Cortex of kidney (tissue), 1 donor: Measurements from ENCODE around the gene TMEM38A.
"Not testable (repeated sequence)": the region's sequence is repeated elsewhere in the genome, so short reads cannot be mapped to it uniquely, and the experiment has no call there.

Experiments
- DNase-seq: peaks from one replicate; lab custom pipeline; 2025; lab: John Stamatoyannopoulos, UW

TMEM38A gene

DNA sequence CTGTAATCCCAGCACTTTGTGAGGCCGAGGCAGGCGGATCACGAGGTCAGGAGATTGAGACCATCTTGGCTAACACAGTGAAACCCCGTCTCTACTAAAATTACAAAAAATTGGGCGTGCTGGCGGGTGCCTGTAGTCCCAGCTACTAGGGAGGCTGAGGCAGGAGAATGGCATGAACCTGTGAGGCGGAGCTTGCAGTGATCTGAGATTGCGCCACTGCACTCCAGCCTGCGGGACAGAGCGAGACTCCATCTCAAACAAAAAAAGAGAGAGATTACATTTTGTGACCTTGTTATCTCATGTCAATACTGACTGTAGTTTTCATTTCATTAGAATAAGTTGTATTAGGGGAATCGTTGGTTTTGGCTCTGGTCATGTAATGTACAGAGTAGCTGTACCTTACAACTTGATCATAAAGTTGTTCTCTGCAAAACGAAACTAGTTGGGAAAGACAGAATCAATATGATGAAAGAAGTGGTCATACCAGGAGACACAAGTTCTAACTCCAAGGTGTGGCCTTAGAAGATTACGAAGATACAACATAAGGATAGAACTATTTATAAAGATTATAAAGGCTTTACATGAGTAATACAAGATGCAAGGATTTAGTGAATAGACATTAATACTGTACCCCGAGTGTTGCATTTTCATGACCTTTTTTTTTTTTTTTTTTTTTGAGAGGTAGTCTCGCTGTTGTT is 15.3 kb downstream of the TMEM38A start:
- DNase-seq = no peak

DNA sequence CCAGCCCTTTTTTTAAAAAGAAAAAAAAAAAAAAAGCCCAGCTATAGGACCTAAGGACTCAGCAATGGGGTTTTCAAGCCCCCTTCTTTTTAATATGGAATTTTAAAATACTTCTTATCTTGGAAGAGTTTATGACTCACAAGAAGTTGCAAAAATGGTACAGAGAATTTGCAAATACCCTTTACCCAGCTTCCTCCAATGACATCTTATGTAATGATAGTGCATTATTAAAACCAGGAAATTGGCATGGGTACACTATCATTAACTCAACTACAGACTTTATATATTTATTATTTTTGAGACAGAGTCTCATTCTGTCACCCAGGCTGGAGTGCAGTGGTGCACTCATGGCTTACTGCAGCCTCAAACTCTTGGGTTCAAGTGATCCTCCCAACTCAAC is 16.1 kb downstream of the TMEM38A start:
- no peak for DNase-seq

DNA sequence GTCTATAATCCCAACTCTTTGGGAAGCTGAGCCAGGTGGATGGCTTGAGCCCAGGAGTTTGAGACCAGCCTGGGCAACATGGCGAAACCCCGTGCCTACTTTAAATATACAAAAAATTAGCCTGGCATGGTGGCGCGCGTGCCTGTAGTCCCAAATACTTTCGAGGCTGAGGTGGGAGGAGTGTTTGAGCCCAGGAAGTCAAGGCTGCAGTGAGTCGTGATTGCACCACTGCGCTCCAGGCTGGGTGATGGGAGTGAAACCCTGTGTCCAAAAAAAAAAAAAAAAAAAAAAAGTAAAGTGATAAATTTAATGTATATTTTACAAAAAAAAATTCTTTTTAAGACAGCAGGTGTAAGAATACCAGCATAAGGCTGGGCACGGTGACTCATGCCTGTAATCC is 17.6 kb downstream of the TMEM38A start:
- DNase-seq = no peak

DNA sequence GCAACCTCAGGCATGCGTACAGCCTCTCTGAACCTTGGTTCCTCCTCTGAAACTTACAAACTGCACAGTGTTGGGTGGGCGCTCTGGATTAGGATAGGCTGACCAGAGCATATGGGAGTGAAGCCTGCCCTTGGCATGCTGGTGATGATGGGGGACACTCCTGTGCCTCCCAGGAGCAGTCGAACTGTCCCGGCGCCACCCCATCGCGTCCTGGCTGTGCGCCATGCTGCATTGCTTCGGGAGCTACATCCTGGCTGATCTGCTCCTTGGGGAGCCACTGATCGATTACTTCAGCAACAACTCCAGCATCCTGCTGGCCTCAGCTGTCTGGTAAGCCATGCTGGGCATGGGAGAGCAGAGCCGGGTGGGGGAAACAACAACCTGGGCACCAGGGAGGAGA is 18.9 kb downstream of the TMEM38A start:
- no peak for DNase-seq

DNA sequence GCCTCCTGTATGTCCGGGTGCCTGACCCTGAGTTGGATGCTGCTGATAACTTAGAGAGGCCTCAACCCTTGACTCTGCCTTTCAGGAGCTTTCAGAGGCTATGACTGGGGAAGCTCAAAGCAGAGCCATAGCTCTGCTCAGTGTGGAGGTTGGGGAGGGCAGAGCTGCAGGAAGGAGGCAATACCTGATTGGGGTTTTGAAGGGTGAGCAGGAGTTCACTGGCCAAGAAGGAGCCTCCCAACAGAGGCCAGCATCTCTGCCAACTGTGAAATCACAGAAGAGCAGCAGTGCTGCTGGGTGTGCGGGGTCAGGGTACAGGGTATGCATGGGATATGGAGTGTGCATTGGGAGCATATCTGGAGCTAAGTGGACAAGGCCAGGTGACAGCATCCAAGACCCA is 21.6 kb downstream of the TMEM38A start:
- DNase-seq = no peak

DNA sequence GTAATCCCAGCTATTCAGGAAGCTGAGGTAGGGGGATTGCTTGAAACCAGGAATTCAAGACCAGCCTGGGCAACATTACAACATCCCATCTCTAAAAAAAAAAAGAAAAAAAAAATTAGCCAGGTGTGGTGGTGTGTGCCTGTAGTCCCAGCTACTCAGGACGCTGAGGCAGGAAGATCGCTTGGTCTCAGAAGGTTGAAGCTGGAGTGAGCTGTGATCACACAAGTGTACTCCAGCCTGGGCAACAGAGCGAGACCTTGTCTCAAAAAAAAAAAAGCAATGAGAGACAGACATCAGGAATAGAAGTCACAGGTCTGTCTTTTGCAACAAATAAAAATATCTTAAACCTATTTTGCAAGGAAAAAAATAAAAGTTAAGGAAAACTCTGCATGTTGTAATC is 23.3 kb downstream of the TMEM38A start:
- DNase-seq = no peak

DNA sequence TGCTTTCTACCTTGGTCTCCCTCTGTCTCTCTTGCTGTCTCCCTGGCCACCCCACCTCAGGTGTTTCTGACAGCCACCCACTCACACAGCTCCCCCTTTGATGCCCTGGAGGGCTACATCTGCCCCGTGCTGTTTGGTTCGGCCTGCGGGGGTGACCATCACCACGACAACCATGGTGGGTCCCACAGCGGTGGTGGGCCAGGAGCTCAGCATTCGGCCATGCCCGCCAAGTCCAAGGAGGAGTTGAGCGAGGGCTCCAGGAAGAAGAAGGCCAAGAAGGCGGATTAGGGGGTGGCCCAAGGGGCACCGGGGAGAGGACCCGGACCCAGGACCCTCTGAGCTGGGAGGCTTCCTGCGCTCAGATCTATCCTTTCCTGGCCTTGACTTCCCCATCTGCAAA is 27.1 kb downstream of the TMEM38A start:
- no peak for DNase-seq

DNA sequence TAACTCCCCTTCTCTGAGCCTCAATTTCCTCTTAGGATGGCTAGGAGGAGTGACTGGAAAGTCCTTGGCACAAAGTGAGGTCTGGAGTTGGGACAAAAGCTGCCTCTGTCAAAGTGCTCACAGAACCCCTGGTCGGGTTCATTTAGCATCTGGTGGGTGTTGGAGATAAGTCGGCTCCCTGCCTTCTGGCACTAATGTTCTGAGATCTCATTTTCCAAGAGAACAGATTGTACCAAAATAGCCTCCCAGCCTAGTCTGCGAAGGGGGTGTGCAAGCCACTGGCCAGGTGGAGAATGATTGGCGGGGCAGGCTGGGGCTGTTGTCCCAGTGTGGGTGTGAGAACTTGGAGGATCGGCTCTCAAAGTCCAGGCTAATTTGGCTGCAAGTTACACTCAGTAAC is 38.0 kb downstream of the TMEM38A start:
- no peak for DNase-seq

DNA sequence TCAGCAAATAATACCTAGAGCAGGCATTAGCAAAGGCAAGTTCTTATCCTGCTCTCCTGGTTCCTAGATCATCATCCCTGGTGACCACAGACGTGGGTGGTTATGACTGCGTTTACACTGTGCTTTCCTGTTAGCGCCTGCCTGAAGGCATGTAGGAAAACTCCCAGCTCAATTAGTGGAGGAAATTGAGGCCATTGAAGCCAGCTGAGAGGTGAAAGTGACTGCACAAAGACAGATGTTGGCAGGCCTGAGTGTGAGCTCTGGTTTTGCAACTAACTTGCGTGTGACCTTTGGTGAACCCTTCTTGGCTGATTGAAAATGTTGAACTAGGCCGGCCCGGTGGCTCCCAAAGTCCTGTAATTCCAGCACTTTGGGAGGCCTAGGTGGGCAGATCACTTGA is 41.2 kb downstream of the TMEM38A start:
- DNase-seq = no peak

DNA sequence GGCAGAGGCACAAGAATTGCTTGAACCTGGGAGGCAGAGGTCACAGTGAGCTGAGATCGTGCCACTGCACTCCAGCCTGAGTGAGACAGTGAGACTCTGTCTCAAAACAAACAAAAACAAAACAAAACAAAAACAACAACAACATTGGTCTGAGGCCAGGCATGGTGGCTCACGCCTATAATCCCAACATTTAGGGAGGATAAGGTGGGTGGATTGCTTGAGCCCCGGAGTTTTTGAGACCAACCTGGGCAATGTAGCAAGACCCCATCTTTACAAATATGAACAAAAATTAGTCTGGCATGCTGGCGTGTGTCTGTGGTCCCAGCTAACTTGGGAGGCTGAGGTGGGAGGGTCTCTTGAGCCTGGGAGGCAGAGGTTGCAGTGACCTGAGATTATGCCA is 42.7 kb downstream of the TMEM38A start:
- DNase-seq = no peak

DNA sequence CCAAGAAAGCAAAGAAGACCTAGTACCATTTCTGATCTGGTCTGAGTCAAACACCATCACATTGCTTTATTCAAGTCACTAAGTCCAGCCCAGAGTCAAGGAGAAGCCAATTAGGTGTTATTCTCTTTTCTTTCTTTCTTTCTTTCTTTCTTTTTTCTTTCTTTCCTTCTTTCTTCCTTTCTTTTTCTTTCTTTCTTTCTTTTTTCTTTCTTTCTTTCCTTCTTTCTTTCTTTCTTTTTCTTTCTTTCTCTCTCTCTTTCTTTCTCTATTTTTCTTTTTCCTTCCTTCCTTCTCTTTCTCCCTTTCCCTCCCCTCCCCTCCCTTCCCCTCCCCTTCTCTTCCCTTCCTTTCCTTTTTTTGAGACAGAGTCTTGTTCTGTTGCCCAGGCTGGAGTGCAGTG is 49.9 kb downstream of the TMEM38A start:
- not testable (repeated sequence) for DNase-seq

DNA sequence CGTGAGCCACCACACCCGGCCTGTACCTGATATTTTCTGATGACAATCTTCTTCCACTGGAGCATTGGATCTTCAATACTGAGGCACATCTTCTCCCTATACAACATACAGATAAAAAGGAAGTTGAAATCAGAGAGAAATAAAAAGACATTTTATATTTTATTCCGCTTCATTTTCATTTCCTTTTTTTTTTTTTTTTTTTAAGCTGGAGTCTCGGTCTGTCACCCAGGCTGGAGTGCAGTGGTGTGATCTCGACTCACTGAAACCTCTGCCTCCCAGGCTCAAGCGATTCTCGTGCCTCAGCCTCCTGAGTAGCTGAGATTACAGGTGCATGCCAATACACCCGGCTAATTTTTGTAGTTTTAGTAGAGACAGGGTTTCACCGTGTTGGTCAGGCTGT is 51.4 kb downstream of the TMEM38A start:
- DNase-seq = not testable (repeated sequence)

DNA sequence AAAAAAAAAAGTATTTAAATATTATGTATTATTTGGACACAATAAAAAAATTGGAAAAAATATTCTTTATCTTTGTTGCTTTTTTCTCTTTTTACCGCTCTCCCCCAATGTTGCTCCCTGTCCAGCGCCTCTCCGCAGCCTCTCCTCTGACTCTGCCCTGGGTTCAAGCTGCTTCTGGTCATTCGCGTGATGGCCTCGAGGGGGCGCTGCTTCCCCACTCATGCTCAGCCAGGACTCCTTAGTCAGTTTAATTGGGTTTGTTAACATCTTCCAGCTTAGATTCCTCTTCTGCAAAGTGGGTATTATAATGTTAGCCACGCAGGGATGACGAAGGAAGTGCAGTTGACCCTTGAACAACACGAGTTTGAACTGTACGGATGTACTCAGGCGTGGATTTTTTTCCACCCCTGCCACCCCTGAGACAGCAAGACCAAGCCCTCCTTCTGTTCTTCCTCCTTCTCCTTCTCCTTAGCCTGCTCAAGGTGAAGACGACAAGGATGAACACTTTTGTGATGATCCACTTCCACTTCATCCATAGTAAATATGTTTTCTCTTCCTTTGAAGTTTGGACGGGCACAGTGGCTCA is 53.9 kb downstream of the TMEM38A start:
- DNase-seq = no peak

DNA sequence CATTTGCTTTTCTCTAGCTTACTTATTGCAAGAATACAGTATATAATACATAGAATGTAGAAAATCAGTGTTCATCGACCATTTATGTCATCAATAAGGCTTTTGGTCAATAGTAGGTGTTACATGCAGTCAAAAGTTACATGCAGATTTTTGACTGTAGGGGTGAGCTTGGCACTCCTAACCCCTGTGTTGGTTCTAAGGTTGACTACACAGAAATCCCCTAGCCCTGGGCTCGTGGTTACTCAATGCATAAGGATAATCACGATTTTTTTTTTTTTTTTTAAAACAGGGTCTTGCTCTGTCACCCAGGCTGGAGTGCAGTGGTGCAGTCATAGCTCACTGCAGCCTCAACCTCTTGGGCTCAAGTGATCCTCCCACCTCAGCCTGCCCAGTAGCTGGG is 54.7 kb downstream of the TMEM38A start:
- DNase-seq = no peak

DNA sequence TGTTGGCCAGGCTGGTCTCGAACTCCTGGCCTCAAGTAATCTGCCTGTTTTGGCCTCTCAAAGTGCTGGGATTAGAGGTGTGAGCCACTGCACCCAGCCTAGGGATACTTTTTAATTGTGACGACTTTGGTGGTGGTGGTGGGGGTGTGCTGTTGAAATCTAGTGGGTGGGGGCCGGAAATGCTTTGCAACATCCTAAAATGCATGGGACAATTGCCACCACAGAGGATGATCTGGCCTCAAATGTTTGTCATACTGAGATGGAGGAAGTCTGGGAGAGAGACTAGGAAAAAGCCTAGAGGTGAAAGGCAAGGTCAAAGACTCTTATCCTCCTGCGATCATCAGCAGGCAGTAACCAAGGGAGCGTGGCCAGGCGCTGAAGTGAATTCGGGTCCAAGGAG is 60.1 kb downstream of the TMEM38A start:
- DNase-seq = no peak

DNA sequence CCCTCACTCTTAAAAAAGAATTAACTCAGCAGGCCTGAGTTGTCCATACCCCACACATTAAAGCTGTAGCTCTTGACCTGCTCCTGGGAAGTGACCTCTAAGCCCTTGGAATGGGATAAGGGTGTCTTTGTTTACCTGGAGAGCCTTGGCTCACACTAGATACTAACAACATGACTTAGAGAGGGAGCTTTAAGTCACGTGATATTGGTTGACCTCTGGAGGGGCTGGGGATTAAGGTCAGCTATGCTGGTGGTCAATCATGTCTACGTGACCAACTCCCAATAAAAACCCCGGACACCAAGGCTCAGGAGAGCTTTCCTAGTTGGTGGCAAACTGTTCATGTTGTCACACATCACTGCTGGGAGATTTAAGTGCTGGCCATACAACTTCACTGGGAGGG is 61.7 kb downstream of the TMEM38A start:
- DNase-seq = no peak

DNA sequence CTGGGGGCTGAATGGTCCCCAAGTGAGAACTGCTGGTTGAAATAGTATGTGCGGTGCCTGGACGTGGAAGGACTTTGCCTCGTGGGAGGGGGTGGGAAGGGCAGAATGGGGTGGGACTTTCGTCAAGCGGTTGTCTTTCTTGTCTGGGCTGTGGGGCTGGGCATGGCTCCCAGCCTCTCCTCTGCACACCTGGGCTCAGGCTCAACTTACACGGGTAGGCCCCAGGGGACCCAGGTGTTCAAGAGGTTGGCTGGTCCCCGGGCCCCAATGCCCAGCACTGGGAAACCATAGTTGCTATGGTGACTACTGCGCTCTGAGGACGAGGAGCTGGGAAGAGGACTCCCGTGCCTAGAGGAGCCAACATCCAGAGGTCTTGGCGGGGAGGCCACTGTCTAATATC is 66.0 kb downstream of the TMEM38A start:
- DNase-seq = no peak

DNA sequence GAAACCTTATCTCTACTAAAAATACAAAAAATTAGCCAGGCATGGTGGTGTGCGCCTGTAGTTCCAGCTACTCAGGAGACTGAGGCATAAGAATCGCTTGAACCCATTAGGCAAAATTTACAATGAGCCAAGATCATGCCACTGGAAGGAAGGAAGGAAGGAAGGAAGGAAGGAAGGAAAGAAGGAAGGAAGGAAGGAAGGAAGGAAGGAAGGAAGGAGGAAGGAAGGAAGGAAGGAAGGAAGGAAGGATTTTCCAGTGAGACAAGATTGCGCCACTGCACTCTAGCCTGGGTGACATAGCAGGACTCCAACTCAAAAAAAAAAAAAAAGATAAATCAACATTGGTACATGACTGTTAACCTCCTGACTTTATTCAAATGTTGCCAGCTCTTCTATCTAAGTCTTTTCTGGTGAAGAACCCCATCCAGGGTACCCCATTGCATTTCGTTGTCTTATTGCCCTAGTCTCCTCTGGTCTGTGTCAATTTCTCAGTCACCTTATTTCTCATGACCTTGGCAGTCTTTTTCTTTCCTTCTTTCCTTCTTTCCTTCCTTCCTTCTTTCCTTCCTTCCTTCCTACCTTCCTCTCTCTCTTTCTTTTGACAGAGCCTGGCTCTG is 74.8 kb downstream of the TMEM38A start:
- DNase-seq = not testable (repeated sequence)

DNA sequence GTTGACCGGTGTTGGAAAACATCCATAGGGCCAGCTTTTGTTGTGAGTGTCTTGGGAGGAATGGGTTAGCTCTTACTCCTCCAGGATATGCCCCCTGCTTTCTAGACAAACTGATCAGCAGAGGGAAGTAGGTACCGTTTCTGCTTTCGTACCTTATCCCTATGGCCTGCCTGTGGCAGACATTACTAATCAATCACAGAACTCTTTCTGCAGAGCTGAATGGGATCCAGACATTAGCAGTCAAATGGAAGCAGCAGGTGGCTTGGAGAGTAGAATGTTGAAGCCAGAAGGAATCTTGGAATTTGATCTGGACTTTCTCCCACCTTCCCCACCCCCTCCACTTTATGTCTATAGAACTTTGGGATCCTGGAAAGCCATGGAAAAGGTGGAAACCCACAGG is 75.8 kb downstream of the TMEM38A start:
- DNase-seq = no peak

DNA sequence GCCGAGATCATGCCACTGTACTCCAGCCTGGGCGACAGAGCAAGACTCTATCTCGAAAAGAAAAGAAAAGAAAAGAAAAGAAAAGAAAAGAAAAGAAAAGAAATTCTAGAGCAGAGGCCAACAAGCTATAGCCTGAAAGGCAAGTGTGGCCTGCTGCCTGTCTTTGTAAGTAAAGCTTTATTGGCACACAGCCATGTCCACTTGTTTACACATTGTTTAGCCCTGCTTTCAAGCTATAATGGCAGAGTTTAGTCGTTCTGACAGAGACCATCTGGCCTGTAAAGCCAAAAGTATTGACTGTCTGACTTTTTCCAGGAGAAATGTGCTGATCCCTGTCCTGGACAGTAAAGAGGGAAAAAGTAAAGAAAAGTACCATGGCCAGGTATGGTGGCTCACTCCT is 77.0 kb downstream of the TMEM38A start:
- DNase-seq = no peak

DNA sequence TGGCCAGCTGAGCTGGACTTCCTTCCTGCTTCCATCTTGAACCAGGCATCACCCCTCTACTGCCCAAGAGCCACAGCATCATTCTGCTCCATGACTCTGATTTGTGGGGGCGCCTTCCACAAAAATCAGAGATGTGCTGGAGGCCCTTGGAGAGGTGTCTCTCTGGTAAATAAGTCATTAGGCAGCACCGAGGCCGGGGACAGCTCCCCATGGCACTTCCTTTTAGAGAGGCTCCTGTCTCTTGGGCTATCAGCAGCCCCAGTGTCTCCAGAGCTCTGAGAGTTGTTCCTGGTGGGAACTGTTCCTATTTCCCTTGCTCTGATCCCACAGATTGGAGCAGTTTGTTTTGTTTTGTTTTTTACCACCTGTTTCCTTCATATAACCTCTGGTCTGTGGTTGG is 78.6 kb downstream of the TMEM38A start:
- DNase-seq = no peak
